Measurements from ENCODE around the gene CDH10. TPM values are rescaled to one million over a fixed set of nuclear protein-coding genes. Genes with fewer than 3 reads are reported as not detected.

CDH10 gene
- total RNA-seq, 2 donors from 2014 or later: 0.82 to 1.6 TPM

DNA sequence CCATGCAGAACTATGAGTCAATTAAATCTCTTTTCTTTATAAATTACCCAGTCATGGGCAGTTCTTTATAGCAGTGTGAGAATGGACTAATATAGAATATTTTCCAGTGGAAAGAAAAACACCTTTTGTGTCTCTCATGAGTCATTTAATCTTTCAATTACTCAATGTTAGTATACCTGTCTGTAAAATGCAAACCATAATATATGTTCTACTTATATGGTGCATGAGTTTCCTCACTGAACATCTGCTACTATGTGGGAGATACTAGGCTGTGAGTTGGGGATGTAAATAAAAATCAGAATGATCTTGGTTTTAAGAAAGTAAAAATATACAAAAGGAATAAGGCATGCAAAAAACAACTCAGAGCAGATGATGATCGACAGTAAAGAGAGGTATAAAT is 15.0 kb downstream of the CDH10 start:
- H3K36me3 Mint-ChIP-seq (ENCODE audit: low read depth): no peaks in the 10 kb centered on the region
- no peak overlapping the region for H3K4me3 ChIP-seq (ENCODE audit: low read length)
- TF ChIP-seq, protein P1, sequence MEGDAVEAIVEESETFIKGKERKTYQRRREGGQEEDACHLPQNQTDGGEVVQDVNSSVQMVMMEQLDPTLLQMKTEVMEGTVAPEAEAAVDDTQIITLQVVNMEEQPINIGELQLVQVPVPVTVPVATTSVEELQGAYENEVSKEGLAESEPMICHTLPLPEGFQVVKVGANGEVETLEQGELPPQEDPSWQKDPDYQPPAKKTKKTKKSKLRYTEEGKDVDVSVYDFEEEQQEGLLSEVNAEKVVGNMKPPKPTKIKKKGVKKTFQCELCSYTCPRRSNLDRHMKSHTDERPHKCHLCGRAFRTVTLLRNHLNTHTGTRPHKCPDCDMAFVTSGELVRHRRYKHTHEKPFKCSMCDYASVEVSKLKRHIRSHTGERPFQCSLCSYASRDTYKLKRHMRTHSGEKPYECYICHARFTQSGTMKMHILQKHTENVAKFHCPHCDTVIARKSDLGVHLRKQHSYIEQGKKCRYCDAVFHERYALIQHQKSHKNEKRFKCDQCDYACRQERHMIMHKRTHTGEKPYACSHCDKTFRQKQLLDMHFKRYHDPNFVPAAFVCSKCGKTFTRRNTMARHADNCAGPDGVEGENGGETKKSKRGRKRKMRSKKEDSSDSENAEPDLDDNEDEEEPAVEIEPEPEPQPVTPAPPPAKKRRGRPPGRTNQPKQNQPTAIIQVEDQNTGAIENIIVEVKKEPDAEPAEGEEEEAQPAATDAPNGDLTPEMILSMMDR (conservative IDR thresholded peaks at IDR 0.05): no peak
- no peaks in the 10 kb centered on the region for H3K36me3 ChIP-seq (ENCODE audit: control insufficient read depth, insufficient read depth, low read length)
- DNase-seq: no peak
- no peak overlapping the region for H3K4me3 Mint-ChIP-seq
- H3K27ac Mint-ChIP-seq: peak overlapping the region; percentile 41
- no peaks in the 10 kb centered on the region for H3K9me3 Mint-ChIP-seq
- peaks cover 23% of the 10 kb centered on the region for H3K4me1 Mint-ChIP-seq
- H3K27me3 Mint-ChIP-seq (ENCODE audit: insufficient read depth): peaks cover under 1% of the 10 kb centered on the region
- no peaks in the 10 kb centered on the region for H3K27me3 ChIP-seq (ENCODE audit: control insufficient read depth, insufficient read depth, low read length, poor library complexity, severe bottlenecking)
- peaks cover 6% of the 10 kb centered on the region for H3K9me3 ChIP-seq (ENCODE audit: control insufficient read depth, low read length)
- H3K4me1 ChIP-seq (ENCODE audit: control insufficient read depth, insufficient read depth, low read length): no peaks in the 10 kb centered on the region
- WGBS, 2 experiments (ENCODE audit: insufficient coverage in 1 of 2, insufficient read length in 1 of 2): 98 to 100% methylated on average over 1 of the region's 1 CpG
- H3K9ac ChIP-seq (ENCODE audit: extremely low read depth, low read length, poor library complexity, severe bottlenecking): no peak overlapping the region
- no peak overlapping the region for H3K27ac ChIP-seq (ENCODE audit: low read depth, low read length)

DNA sequence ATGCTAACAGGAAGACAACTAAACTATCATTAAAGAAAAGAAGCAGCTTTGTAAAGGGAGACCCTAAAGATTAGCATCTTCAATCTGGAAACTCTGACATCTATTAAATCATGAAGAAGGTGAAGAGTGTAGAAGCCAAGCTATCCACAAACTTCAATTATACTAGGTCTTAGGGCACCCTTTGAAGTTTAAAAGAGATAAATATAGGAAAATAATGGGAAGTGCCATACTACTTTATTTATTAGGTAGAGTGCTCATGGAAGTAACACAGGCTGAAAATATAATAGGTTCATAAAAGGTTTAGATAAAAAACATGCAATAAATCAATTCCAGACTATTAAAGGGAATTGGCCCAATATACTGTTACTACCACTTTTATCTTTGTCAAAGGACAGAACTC is 19.9 kb downstream of the CDH10 start:
- H3K9ac ChIP-seq (ENCODE audit: extremely low read depth, low read length, poor library complexity, severe bottlenecking): no peak overlapping the region
- H3K27ac ChIP-seq (ENCODE audit: low read depth, low read length): no peak overlapping the region
- H3K9me3 ChIP-seq (ENCODE audit: control insufficient read depth, low read length): peaks cover 1% of the 10 kb centered on the region
- no peaks in the 10 kb centered on the region for H3K36me3 ChIP-seq (ENCODE audit: control insufficient read depth, insufficient read depth, low read length)
- no peak overlapping the region for H3K4me3 Mint-ChIP-seq
- H3K4me3 ChIP-seq (ENCODE audit: low read length): no peak overlapping the region
- H3K27ac Mint-ChIP-seq: no peak overlapping the region
- H3K9me3 Mint-ChIP-seq: no peaks in the 10 kb centered on the region
- H3K4me1 Mint-ChIP-seq: peaks cover 20% of the 10 kb centered on the region
- H3K27me3 ChIP-seq (ENCODE audit: control insufficient read depth, insufficient read depth, low read length, poor library complexity, severe bottlenecking): no peaks in the 10 kb centered on the region
- no peaks in the 10 kb centered on the region for H3K36me3 Mint-ChIP-seq (ENCODE audit: low read depth)
- no peak for DNase-seq
- no peaks in the 10 kb centered on the region for H3K4me1 ChIP-seq (ENCODE audit: control insufficient read depth, insufficient read depth, low read length)
- H3K27me3 Mint-ChIP-seq (ENCODE audit: insufficient read depth): peaks cover 6% of the 10 kb centered on the region
- TF ChIP-seq, protein P1 (conservative IDR thresholded peaks at IDR 0.05): no peak

DNA sequence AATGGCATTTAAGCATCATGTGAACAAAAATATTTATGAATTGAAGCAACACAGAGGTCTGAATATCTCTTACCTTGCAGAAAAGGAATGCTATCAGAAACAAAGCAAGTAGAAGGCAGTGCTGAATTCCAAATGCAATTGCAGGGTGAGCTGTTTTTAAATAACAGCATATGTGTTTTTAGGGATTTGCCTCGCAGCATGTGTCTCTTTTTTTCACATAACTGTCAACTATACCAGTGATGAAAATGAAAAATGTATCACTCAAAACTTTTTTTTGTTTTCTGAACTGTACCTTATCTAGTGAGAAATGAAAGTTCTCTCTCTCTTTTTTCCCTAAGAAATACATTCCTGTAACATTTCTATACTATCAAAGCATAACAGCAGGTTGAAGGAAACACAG is 21.2 kb downstream of the CDH10 start:
- no peak overlapping the region for H3K4me3 Mint-ChIP-seq
- Histone ChIP-seq H3K4me3 (ENCODE audit: low read length) (no peak overlapping the region), H3K4me1 (ENCODE audit: control insufficient read depth, insufficient read depth, low read length) (no peaks in the 10 kb centered on the region), H3K9me3 (ENCODE audit: control insufficient read depth, low read length) (no peaks in the 10 kb centered on the region), H3K9ac (ENCODE audit: extremely low read depth, low read length, poor library complexity, severe bottlenecking) (no peak overlapping the region), H3K27me3 (ENCODE audit: control insufficient read depth, insufficient read depth, low read length, poor library complexity, severe bottlenecking) (no peaks in the 10 kb centered on the region), H3K36me3 (ENCODE audit: control insufficient read depth, insufficient read depth, low read length) (no peaks in the 10 kb centered on the region), H3K27ac (ENCODE audit: low read depth, low read length) (no peak overlapping the region)
- no peaks in the 10 kb centered on the region for H3K36me3 Mint-ChIP-seq (ENCODE audit: low read depth)
- H3K27ac Mint-ChIP-seq: no peak overlapping the region
- peaks cover 11% of the 10 kb centered on the region for H3K4me1 Mint-ChIP-seq
- H3K9me3 Mint-ChIP-seq: no peaks in the 10 kb centered on the region
- peaks cover 6% of the 10 kb centered on the region for H3K27me3 Mint-ChIP-seq (ENCODE audit: insufficient read depth)
- 100% methylated on average over 1 of the region's 1 CpG; no CpG with 5 or more reads in 1 of the 2 experiments for WGBS, 2 experiments (ENCODE audit: insufficient coverage in 1 of 2, insufficient read length in 1 of 2)
- TF ChIP-seq, protein P1 (conservative IDR thresholded peaks at IDR 0.05): no peak
- no peak for DNase-seq
